Hematopoietic multipotent progenitor cell treated with erythropoietin and hydrocortisone succinate and interleukin-3 and kit ligand, for 4 days (in vitro differentiated cells): ENCODE results near the gene EXOC4.

Experiments used
- DNase-seq: peaks from one replicate; pipeline ENCODE4 v3.0.0-alpha.2; 2015

EXOC4 gene

GRCh38 chr7:133543657-133544056, 290.8 kb downstream of the EXOC4 start:
- no peak for DNase-seq

- DNase-seq, result no peak
Measured at GRCh38 chr7:133545618-133546017, 292.7 kb downstream of the EXOC4 start.

- DNase-seq, result no peak
Measured at GRCh38 chr7:133547981-133548380, 295.1 kb downstream of the EXOC4 start.

- DNase-seq, result no peak
Measured at GRCh38 chr7:133549633-133550032, 296.8 kb downstream of the EXOC4 start.

GRCh38 chr7:133550145-133550544, 297.3 kb downstream of the EXOC4 start:
- DNase-seq, result no peak

- DNase-seq, result no peak
Measured at GRCh38 chr7:133550811-133551210, 297.9 kb downstream of the EXOC4 start.

GRCh38 chr7:133551466-133551865, 298.6 kb downstream of the EXOC4 start:
- DNase-seq, result no peak

GRCh38 chr7:133552079-133552478, 299.2 kb downstream of the EXOC4 start:
- no peak for DNase-seq

GRCh38 chr7:133554330-133554729, 301.5 kb downstream of the EXOC4 start:
- no peak for DNase-seq

- no peak for DNase-seq
Measured at GRCh38 chr7:133556048-133556447, 303.2 kb downstream of the EXOC4 start.

GRCh38 chr7:133556553-133556952, 303.7 kb downstream of the EXOC4 start:
- no peak for DNase-seq

- no peak for DNase-seq
Measured at GRCh38 chr7:133560900-133561299, 308.0 kb downstream of the EXOC4 start.

GRCh38 chr7:133561396-133561795, 308.5 kb downstream of the EXOC4 start:
- DNase-seq, result no peak

- no peak for DNase-seq
Measured at GRCh38 chr7:133562621-133563020, 309.7 kb downstream of the EXOC4 start.

GRCh38 chr7:133563251-133563650, 310.4 kb downstream of the EXOC4 start:
- peak; percentile 67 for DNase-seq

GRCh38 chr7:133564484-133564883, 311.6 kb downstream of the EXOC4 start:
- no peak for DNase-seq

- DNase-seq, result no peak
Measured at GRCh38 chr7:133568544-133568943, 315.7 kb downstream of the EXOC4 start.

- DNase-seq, result peak; percentile 14
Measured at GRCh38 chr7:133570321-133570720, 317.4 kb downstream of the EXOC4 start.

- DNase-seq, result peak; percentile 31
Measured at GRCh38 chr7:133571076-133571475, 318.2 kb downstream of the EXOC4 start.

GRCh38 chr7:133572087-133572486, 319.2 kb downstream of the EXOC4 start:
- DNase-seq, result no peak

- no peak for DNase-seq
Measured at GRCh38 chr7:133572843-133573242, 320.0 kb downstream of the EXOC4 start.

- DNase-seq, result no peak
Measured at GRCh38 chr7:133573554-133574265, 320.8 kb downstream of the EXOC4 start.

GRCh38 chr7:133575726-133576440, 323.0 kb downstream of the EXOC4 start:
- no peak for DNase-seq

GRCh38 chr7:133576612-133577168, 323.8 kb downstream of the EXOC4 start:
- no peak for DNase-seq
